Endothelial cell of umbilical vein (primary cell): ENCODE data around the gene TBL1Y.

Experiments
- EZH2 ChIP-seq: IDR thresholded peaks from 2 replicates; pipeline ENCODE4 v1.6.1; 2012; ENCODE audit warnings: borderline replicate concordance, low read depth, mild to moderate bottlenecking, moderate library complexity, low read length, inconsistent platforms; ENCODE audit not compliant: severe bottlenecking
- JUN ChIP-seq: IDR thresholded peaks from 2 replicates; pipeline ENCODE4 v1.6.1; 2011; ENCODE audit warnings: borderline replicate concordance, low read depth; ENCODE audit not compliant: insufficient read length, insufficient read depth
- MAX ChIP-seq: IDR thresholded peaks from 2 replicates; pipeline ENCODE4 v1.6.1; 2011; ENCODE audit not compliant: insufficient read depth, insufficient read length
- MYC ChIP-seq: IDR thresholded peaks from one replicate; pipeline ENCODE4 v1.6.1; 2011; ENCODE audit warnings: mild to moderate bottlenecking, low read depth, low read length
- POLR2A ChIP-seq: IDR thresholded peaks from 2 replicates; pipeline ENCODE4 v1.6.1; 2012; ENCODE audit warnings: low read depth, mild to moderate bottlenecking, control low read depth, low read length
- TF ChIP-seq, protein P1 (sequence below), 2 donors: IDR thresholded peaks; 1 replicate in 1 of 2; 2 replicates in 1 of 2; pipeline ENCODE4 v1.5.1; 2011; ENCODE audit warnings: low read length in 2 of 2, mild to moderate bottlenecking in 2 of 2, moderate library complexity in 2 of 2, control low read depth in 1 of 2, inconsistent platforms in 1 of 2, low read depth in 1 of 2; ENCODE audit not compliant: insufficient read depth in 1 of 2; ENCODE audit errors: extremely low read depth in 1 of 2

GRCh38 chrY:7125136-7126056, 214.9 kb downstream of the TBL1Y start:
- TF ChIP-seq MYC = no peak
- TF ChIP-seq, protein P1, sequence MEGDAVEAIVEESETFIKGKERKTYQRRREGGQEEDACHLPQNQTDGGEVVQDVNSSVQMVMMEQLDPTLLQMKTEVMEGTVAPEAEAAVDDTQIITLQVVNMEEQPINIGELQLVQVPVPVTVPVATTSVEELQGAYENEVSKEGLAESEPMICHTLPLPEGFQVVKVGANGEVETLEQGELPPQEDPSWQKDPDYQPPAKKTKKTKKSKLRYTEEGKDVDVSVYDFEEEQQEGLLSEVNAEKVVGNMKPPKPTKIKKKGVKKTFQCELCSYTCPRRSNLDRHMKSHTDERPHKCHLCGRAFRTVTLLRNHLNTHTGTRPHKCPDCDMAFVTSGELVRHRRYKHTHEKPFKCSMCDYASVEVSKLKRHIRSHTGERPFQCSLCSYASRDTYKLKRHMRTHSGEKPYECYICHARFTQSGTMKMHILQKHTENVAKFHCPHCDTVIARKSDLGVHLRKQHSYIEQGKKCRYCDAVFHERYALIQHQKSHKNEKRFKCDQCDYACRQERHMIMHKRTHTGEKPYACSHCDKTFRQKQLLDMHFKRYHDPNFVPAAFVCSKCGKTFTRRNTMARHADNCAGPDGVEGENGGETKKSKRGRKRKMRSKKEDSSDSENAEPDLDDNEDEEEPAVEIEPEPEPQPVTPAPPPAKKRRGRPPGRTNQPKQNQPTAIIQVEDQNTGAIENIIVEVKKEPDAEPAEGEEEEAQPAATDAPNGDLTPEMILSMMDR (IDR thresholded peaks at IDR 0.05; ENCODE audit: extremely low read depth in 1 of 2, insufficient read depth in 1 of 2, low read depth in 1 of 2, low read length in 2 of 2) = no peak
- no peak for TF ChIP-seq JUN
- TF ChIP-seq POLR2A = no peak
- TF ChIP-seq MAX = no peak
- no peak for TF ChIP-seq EZH2
